Trophoblast cell (in vitro differentiated cells and primary cell): ENCODE data around the gene ST6GALNAC1.

Experiments
- DNase-seq, 2 donors: peaks; one replicate each; pipeline ENCODE4 v3.0.0-alpha.2; 2016
- H2AFZ ChIP-seq: 2 replicates; pipeline ENCODE4 v1.6.1; 2013; ENCODE audit warnings: low read length, moderate library complexity, mild to moderate bottlenecking; ENCODE audit not compliant: insufficient read depth, poor library complexity
- H2AK5ac ChIP-seq: 2 replicates; pipeline ENCODE4 v1.6.1; 2013; ENCODE audit warnings: mild to moderate bottlenecking, low read length
- H2BK120ac ChIP-seq: 2 replicates; pipeline ENCODE4 v1.6.1; 2013; ENCODE audit warnings: low read length, mild to moderate bottlenecking, moderate library complexity; ENCODE audit not compliant: insufficient read depth, poor library complexity
- H2BK12ac ChIP-seq: 2 replicates; pipeline ENCODE4 v1.6.1; 2013; ENCODE audit warnings: mild to moderate bottlenecking, low read length, moderate library complexity
- H2BK5ac ChIP-seq: 2 replicates; pipeline ENCODE4 v1.6.1; 2013; ENCODE audit warnings: low read length, low read depth, moderate library complexity, mild to moderate bottlenecking; ENCODE audit not compliant: poor library complexity
- H3K14ac ChIP-seq: 2 replicates; pipeline ENCODE4 v1.6.1; 2013; ENCODE audit warnings: mild to moderate bottlenecking, low read length
- H3K18ac ChIP-seq: 2 replicates; pipeline ENCODE4 v1.6.1; 2013; ENCODE audit warnings: mild to moderate bottlenecking, low read length
- H3K23ac ChIP-seq: 2 replicates; pipeline ENCODE4 v1.6.1; 2013; ENCODE audit warnings: low read length
- H3K27ac ChIP-seq: 2 replicates; pipeline ENCODE4 v1.5.1; 2013; ENCODE audit warnings: low read depth, mild to moderate bottlenecking, inconsistent platforms, low read length, moderate library complexity
- H3K27me3 ChIP-seq: 2 replicates; pipeline ENCODE4 v1.6.1; 2013; ENCODE audit warnings: inconsistent platforms, mild to moderate bottlenecking, low read length, moderate library complexity; ENCODE audit not compliant: insufficient read depth
- H3K36me3 ChIP-seq, 2 experiments: 1 replicate in 1 of 2; 2 replicates in 1 of 2; pipeline ENCODE4 v1.6.1; 2013; ENCODE audit warnings: low read length in 2 of 2, mild to moderate bottlenecking in 2 of 2, moderate library complexity in 1 of 2; ENCODE audit not compliant: insufficient read depth in 2 of 2, control insufficient read depth in 1 of 2
- H3K4ac ChIP-seq: 2 replicates; pipeline ENCODE4 v1.6.1; 2013; ENCODE audit warnings: low read depth, mild to moderate bottlenecking, low read length, moderate library complexity
- H3K4me1 ChIP-seq, 2 experiments: 1 replicate in 1 of 2; 2 replicates in 1 of 2; pipeline ENCODE4 v1.6.1; 2013; ENCODE audit warnings: low read length in 2 of 2, mild to moderate bottlenecking in 2 of 2, moderate library complexity in 1 of 2; ENCODE audit not compliant: insufficient read depth in 2 of 2, control insufficient read depth in 1 of 2
- H3K4me2 ChIP-seq: 2 replicates; pipeline ENCODE4 v1.6.1; 2013; ENCODE audit warnings: inconsistent platforms, mild to moderate bottlenecking, low read length, moderate library complexity
- H3K4me3 ChIP-seq: 2 replicates; pipeline ENCODE4 v1.5.1; 2013; ENCODE audit warnings: mild to moderate bottlenecking, low read depth, low read length, inconsistent platforms
- H3K79me1 ChIP-seq: one replicate; pipeline ENCODE4 v1.6.1; 2013; ENCODE audit warnings: low read length
- H3K79me2 ChIP-seq: 2 replicates; pipeline ENCODE4 v1.6.1; 2013; ENCODE audit warnings: low read length, mild to moderate bottlenecking; ENCODE audit not compliant: control insufficient read depth, insufficient read depth, poor library complexity
- H3K9ac ChIP-seq: 2 replicates; pipeline ENCODE4 v1.6.1; 2013; ENCODE audit warnings: mild to moderate bottlenecking, low read length
- H3K9me3 ChIP-seq: 2 replicates; pipeline ENCODE4 v1.6.1; 2013; ENCODE audit warnings: low read depth, mild to moderate bottlenecking, control low read depth, inconsistent platforms, low read length; ENCODE audit not compliant: insufficient read depth
- H4K12ac ChIP-seq: 2 replicates; pipeline ENCODE4 v1.6.1; 2013; ENCODE audit warnings: low read depth, mild to moderate bottlenecking, low read length, moderate library complexity
- H4K8ac ChIP-seq: 2 replicates; pipeline ENCODE4 v1.6.1; 2013; ENCODE audit warnings: low read depth, mild to moderate bottlenecking, low read length, moderate library complexity
- H4K91ac ChIP-seq: one replicate; pipeline ENCODE4 v1.6.1; 2013; ENCODE audit warnings: low read depth, mild to moderate bottlenecking, low read length, moderate library complexity
- WGBS: extraction: QIAGEN DNeasy Blood & Tissue Kit; methylation state at CpG from one replicate; pipeline ENCODE4 v1.1.7; 2013; ENCODE audit warnings: missing lambda C conversion rate; ENCODE audit not compliant: insufficient read length, insufficient coverage; ENCODE audit errors: extremely low coverage; 5-methylcytosine and 5-hydroxymethylcytosine counted together

ST6GALNAC1 gene

GRCh38 chr17:76645481-76645880 is 1.9 kb upstream of the ST6GALNAC1 start:
- Histone ChIP-seq H3K79me2 (no peaks in the 10 kb centered on the region), H3K27ac (no peak overlapping the region), H2AFZ (no peak overlapping the region), H3K23ac (no peak overlapping the region), H2AK5ac (no peak overlapping the region), H3K79me1 (no peaks in the 10 kb centered on the region), H4K91ac (no peak overlapping the region), H3K27me3 (no peaks in the 10 kb centered on the region), H4K12ac (no peak overlapping the region), H3K14ac (no peak overlapping the region), H3K9me3 (peaks cover 4% of the 10 kb centered on the region), H4K8ac (no peak overlapping the region), H2BK5ac (no peak overlapping the region), H3K36me3 (no peaks in the 10 kb centered on the region), H2BK120ac (no peak overlapping the region), H3K4me1 (no peaks in the 10 kb centered on the region), H3K4me2 (no peak overlapping the region), H2BK12ac (no peak overlapping the region), H3K4me3 (no peak overlapping the region), H3K18ac (no peak overlapping the region), H3K9ac (no peak overlapping the region), H3K4ac (no peak overlapping the region)
- no peak for DNase-seq
- no CpG with 5 or more reads among the region's 5 CpGs for WGBS

GRCh38 chr17:76644995-76645394 is 1.4 kb upstream of the ST6GALNAC1 start:
- Histone ChIP-seq H3K4me1 (peaks cover 3% of the 10 kb centered on the region in 2 experiments), H3K9ac (no peak overlapping the region), H4K91ac (no peak overlapping the region), H3K18ac (no peak overlapping the region), H3K23ac (no peak overlapping the region), H3K4ac (no peak overlapping the region), H3K9me3 (peaks cover 4% of the 10 kb centered on the region), H3K36me3 (no peaks in the 10 kb centered on the region), H3K27ac (no peak overlapping the region), H2BK120ac (no peak overlapping the region), H3K4me2 (no peak overlapping the region), H4K12ac (no peak overlapping the region), H2BK5ac (no peak overlapping the region), H2BK12ac (no peak overlapping the region), H3K79me2 (no peaks in the 10 kb centered on the region), H4K8ac (no peak overlapping the region), H2AK5ac (no peak overlapping the region), H3K27me3 (no peaks in the 10 kb centered on the region), H3K4me3 (no peak overlapping the region), H2AFZ (no peak overlapping the region), H3K79me1 (no peaks in the 10 kb centered on the region), H3K14ac (no peak overlapping the region)
- DNase-seq, result no peak
- no CpG with 5 or more reads among the region's 8 CpGs for WGBS

GRCh38 chr17:76642994-76643393 is 563 bp downstream of the ST6GALNAC1 start:
- Histone ChIP-seq H3K79me2 (no peaks in the 10 kb centered on the region), H3K79me1 (no peaks in the 10 kb centered on the region), H3K27ac (no peak overlapping the region), H3K4ac (no peak overlapping the region), H3K18ac (no peak overlapping the region), H3K4me1 (peaks cover 3 to 5% of the 10 kb centered on the region in 2 experiments), H2BK120ac (no peak overlapping the region), H3K9ac (no peak overlapping the region), H2AFZ (no peak overlapping the region), H4K8ac (no peak overlapping the region), H3K4me2 (no peak overlapping the region), H2BK5ac (no peak overlapping the region), H3K36me3 (no peaks in the 10 kb centered on the region), H3K9me3 (peaks cover 3% of the 10 kb centered on the region), H3K14ac (no peak overlapping the region), H2AK5ac (no peak overlapping the region), H4K91ac (no peak overlapping the region), H3K4me3 (no peak overlapping the region), H3K27me3 (no peaks in the 10 kb centered on the region), H3K23ac (no peak overlapping the region), H2BK12ac (no peak overlapping the region), H4K12ac (no peak overlapping the region)
- no peak for DNase-seq
- no CpG with 5 or more reads among the region's 6 CpGs for WGBS

- Histone ChIP-seq H3K27me3 (no peaks in the 10 kb centered on the region), H3K4me2 (no peak overlapping the region), H2AK5ac (no peak overlapping the region), H3K27ac (no peak overlapping the region), H3K79me2 (no peaks in the 10 kb centered on the region), H3K23ac (no peak overlapping the region), H3K18ac (no peak overlapping the region), H4K8ac (no peak overlapping the region), H3K4ac (no peak overlapping the region), H2BK120ac (no peak overlapping the region), H3K36me3 (no peaks in the 10 kb centered on the region), H4K12ac (no peak overlapping the region), H2AFZ (no peak overlapping the region), H4K91ac (no peak overlapping the region), H3K14ac (no peak overlapping the region), H3K4me1 (peaks cover 3 to 5% of the 10 kb centered on the region in 2 experiments), H2BK5ac (no peak overlapping the region), H3K4me3 (no peak overlapping the region), H3K79me1 (no peaks in the 10 kb centered on the region), H3K9me3 (peaks cover 1% of the 10 kb centered on the region), H3K9ac (no peak overlapping the region), H2BK12ac (no peak overlapping the region)
- no CpG with 5 or more reads among the region's 5 CpGs for WGBS
- peak in 1 of 2 donors; percentile 29 for DNase-seq
Measured at GRCh38 chr17:76642032-76642561, 1.5 kb downstream of the ST6GALNAC1 start.
